GM23338 (cell line): Measurements from ENCODE around the gene SHB.

ENCODE experiments used
- CREB1 ChIP-seq: fragments of 250-450 bp; sonication (Bioruptor Pico); IDR thresholded peaks from 2 replicates; pipeline ENCODE4 v1.5.0; 2020; ENCODE audit warnings: low read depth, mild to moderate bottlenecking, moderate library complexity
- CTCF ChIP-seq, 2 experiments: fragments of 200-600 bp in 1 of 2; sonication (generic) in 1 of 2; conservative IDR thresholded peaks; 2 replicates each; pipeline versions ENCODE4 v1.5.1 to v1.6.1; 2016 to 2017; ENCODE audit warnings: antibody characterized with exemption in 2 of 2, low read depth in 2 of 2, mild to moderate bottlenecking in 2 of 2, moderate library complexity in 1 of 2
- ETS1 ChIP-seq: IDR thresholded peaks from 2 replicates; pipeline ENCODE4 v1.6.1; 2016; ENCODE audit warnings: antibody characterized with exemption
- EZH2 ChIP-seq: fragments of 200-600 bp; sonication (generic); IDR thresholded peaks from one replicate; pipeline ENCODE4 v1.8.0; 2017; ENCODE audit warnings: antibody characterized with exemption, mild to moderate bottlenecking, low read depth; ENCODE audit not compliant: unreplicated experiment
- EZH2phosphoT487 ChIP-seq: fragments of 200-600 bp; sonication (generic); IDR thresholded peaks from one replicate; pipeline ENCODE4 v1.8.1; 2018; ENCODE audit warnings: antibody characterized with exemption; ENCODE audit not compliant: unreplicated experiment
- JUNB ChIP-seq: IDR thresholded peaks from one replicate; pipeline ENCODE4 v1.6.1; 2016; ENCODE audit warnings: antibody characterized with exemption; ENCODE audit not compliant: unreplicated experiment
- NANOG ChIP-seq: IDR thresholded peaks from 2 replicates; pipeline ENCODE4 v1.6.1; 2016; ENCODE audit warnings: antibody characterized with exemption, borderline replicate concordance
- POLR2AphosphoS5 ChIP-seq: IDR thresholded peaks from 2 replicates; pipeline ENCODE4 v1.6.1; 2016; ENCODE audit warnings: antibody characterized with exemption, low read depth
- REST ChIP-seq: IDR thresholded peaks from one replicate; pipeline ENCODE4 v1.6.1; 2018; ENCODE audit warnings: antibody characterized with exemption; ENCODE audit not compliant: unreplicated experiment
- STAT1 ChIP-seq: IDR thresholded peaks from one replicate; pipeline ENCODE4 v1.6.1; 2016; ENCODE audit warnings: antibody characterized with exemption; ENCODE audit not compliant: unreplicated experiment
- ZNF114 ChIP-seq: fragments of 250-450 bp; sonication (Bioruptor Pico); IDR thresholded peaks from 2 replicates; pipeline ENCODE4 v1.5.0; 2020; ENCODE audit warnings: mild to moderate bottlenecking, moderate library complexity
- ZNF331 ChIP-seq: fragments of 250-450 bp; sonication (Bioruptor Pico); IDR thresholded peaks from 2 replicates; pipeline ENCODE4 v1.5.0; 2020; ENCODE audit warnings: low read depth, mild to moderate bottlenecking, moderate library complexity
- ZNF462 ChIP-seq: fragments of 250-450 bp; sonication (Bioruptor Pico); IDR thresholded peaks from 2 replicates; pipeline ENCODE4 v1.5.0; 2020; ENCODE audit warnings: mild to moderate bottlenecking, moderate library complexity

GRCh38 chr9:38036359-38037084 is 32.5 kb downstream of the SHB start:
- TF ChIP-seq CTCF (conservative IDR thresholded peaks at IDR 0.05; ENCODE audit: low read depth in 2 of 2) (no peak), NANOG (no peak), EZH2phosphoT487 (no peak), CREB1 (no peak), POLR2AphosphoS5 (no peak), EZH2 (no peak), JUNB (no peak), REST (no peak), ETS1 (no peak), ZNF462 (CRISPR knock-in tag) (no peak), ZNF114 (CRISPR knock-in tag) (no peak), ZNF331 (CRISPR knock-in tag) (no peak), STAT1 (no peak)
